HG03457 (cell line): ENCODE data around the gene EXD2.
"Not testable (repeated sequence)": the region's sequence is repeated elsewhere in the genome, so short reads cannot be mapped to it uniquely, and the experiment has no call there.

Experiments used
- ATAC-seq: cut with Tn5 transposase; IDR thresholded peaks from one replicate; pipeline ENCODE4 v1.9.1; 2021; ENCODE audit warnings: moderate number of reproducible peaks; ENCODE audit not compliant: unreplicated experiment

EXD2 gene

DNA sequence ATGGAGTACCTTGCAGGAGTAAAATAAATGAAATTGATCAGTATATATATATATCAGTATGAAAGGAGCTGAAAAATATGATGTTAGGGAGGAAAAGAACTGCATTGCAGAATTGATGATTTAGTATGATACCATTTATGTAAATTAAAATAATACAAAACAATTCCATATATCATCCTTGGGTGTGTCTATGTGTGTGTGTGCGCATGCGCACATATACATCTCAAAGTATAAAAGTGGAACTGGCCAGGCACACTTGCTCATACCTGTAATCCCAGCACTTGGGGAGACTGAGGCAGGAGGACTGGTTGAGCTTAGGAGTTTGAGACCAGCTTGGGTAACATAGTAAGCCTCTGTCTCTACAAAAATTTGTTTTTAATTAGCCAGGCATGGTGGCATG is 84.0 kb downstream of the EXD2 start:
- no peak for ATAC-seq

GRCh38 chr14:69277356-69277755 is 86.1 kb downstream of the EXD2 start:
- ATAC-seq = not testable (repeated sequence)

DNA sequence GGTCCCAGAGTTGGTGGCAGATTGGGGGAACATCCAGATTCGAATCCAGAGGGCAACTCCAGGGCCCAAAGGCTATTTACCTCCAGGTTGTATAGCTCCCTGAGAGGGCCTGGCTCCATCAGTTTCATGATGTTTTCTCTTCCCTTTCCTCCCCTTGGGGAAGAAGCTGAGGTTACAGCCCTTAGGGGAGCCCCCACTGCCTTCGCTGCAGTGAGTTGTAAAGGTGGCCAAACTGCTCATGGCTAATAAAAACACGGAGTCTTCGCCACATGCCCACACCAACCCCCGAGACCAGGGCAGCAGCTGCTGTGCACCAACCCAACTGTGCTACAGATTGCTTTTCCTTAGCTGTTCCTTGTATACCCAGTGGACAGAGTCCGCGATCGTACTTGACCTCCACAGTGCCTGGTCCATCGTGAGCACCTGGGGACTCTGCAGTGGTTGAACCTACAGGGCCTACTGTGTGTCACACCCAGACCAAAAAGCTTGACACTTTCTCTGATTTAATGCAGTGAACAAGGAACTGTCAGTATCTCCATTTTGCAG is 89.5 kb downstream of the EXD2 start:
- no peak for ATAC-seq

- ATAC-seq = no peak
These were observed 90.3 kb downstream of the EXD2 start for GRCh38 chr14:69281450-69282169.

GRCh38 chr14:69282448-69282847 is 91.2 kb downstream of the EXD2 start:
- ATAC-seq = no peak

DNA sequence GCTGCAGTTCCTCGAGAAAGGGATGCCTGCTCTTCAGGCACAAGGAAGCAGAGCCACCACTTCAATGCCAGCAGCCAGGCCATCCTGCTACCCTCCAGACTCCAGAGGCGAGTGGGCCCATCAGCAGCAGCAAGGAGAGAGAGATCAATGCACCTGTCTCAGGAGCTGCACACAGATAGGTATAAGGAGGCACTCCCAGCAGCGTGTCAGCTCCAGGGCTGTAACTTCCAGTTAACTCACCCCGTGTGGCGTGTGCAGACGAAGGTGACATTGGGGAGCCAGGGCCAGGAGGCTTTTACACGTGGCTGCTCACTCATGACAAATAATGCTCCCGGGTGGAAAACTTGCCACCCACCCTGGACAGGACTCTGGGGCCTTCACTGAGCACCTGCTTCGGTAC is 92.9 kb downstream of the EXD2 start:
- no peak for ATAC-seq

- no peak for ATAC-seq
These were observed 94.5 kb downstream of the EXD2 start for GRCh38 chr14:69285661-69286255.

- ATAC-seq = no peak
These were observed 96.1 kb downstream of the EXD2 start for GRCh38 chr14:69287098-69288010.

DNA sequence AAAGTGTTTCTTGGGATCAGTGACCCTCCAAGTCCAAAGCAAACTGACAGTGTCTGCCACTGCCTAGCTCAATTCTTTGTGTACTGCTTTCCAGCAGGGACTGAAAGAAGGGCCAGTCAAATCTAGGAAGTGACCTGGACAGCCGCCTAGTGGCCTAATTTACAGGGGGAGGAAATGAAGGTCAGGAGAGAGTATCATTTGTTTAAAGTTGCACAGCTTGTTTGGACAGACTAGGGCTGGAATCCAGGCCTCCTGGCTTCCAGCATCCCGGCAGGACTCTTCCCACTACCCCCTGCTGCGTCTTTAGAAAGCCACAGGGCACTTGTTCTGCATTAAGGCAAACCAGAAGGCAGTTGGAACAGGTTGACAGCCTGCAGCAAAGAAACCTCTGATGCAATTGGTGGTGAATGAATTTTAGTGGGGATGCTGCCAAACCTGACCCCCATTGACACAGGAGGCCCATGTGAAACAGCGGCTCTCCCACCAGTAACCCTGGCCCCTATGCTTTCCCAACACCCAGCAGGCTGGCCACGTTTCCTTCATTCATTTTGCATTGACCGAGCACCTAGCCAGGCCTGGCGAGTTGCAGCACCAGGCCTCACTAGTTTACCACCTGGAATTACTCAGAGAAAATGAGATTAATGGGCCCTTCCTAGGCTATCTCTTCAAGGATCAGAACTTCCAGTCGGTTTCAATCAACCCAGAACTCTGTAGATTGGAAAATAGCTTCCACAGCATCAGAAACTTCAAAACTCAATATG is 96.9 kb downstream of the EXD2 start:
- ATAC-seq = no peak

DNA sequence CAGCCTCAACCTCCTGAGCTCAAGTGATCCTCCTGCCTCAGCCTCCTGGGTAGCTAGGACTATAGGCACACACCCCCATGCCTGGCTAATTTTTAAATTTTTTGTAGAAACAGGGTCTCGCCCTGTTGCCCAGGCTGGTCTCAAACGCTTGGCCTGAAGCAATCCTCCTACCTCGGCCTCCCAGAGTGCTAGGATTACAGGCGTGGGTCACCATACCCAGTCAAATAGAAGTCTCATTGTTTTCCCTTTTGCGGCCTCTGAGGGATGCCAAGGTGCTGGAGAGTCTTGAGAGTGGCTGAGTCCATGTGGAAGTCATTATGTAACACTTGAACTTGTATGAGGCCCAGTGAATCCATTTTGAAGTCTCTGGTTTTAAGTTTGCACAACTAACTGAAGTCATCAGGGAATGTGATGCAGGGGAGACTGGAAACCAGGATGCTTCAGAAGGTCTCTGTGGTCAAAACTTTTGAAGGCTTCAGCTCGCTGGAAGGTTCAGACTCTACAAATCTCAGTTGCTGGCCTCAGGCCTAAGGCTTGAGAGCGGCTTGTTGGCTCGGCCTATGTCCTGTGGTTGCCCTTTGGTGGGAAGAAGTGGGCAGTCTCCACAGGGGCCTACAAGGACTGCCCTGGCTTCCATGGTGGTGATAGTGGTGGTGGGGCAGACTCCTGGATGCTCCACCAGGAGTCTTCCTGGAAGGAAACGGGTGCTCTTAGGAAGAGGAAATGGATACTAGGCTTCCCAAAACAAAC is 97.8 kb downstream of the EXD2 start:
- ATAC-seq = no peak

- no peak for ATAC-seq
These were observed 98.7 kb downstream of the EXD2 start for GRCh38 chr14:69289811-69290520.

- ATAC-seq = not testable (repeated sequence)
These were observed 99.6 kb downstream of the EXD2 start for GRCh38 chr14:69290881-69291280.

DNA sequence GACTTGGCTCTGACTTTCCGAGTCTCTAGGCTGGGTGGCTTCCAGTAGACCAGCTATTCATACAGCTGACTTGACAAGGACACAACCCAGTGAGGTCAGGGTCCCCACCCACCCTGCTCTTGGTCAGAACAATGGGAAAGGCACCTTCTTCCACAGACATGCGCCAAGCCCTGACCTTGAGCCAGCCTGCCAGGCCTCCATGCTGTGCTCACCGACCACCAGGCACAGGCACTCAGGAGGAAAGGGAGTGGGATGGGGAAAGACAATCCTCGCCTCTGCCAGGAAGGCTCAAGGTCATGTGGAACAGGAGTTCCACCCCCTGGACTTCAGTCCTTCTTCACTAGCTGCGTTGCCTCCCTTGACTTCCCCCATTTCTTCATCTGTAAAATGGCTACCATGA is 100.1 kb downstream of the EXD2 start:
- ATAC-seq = no peak

DNA sequence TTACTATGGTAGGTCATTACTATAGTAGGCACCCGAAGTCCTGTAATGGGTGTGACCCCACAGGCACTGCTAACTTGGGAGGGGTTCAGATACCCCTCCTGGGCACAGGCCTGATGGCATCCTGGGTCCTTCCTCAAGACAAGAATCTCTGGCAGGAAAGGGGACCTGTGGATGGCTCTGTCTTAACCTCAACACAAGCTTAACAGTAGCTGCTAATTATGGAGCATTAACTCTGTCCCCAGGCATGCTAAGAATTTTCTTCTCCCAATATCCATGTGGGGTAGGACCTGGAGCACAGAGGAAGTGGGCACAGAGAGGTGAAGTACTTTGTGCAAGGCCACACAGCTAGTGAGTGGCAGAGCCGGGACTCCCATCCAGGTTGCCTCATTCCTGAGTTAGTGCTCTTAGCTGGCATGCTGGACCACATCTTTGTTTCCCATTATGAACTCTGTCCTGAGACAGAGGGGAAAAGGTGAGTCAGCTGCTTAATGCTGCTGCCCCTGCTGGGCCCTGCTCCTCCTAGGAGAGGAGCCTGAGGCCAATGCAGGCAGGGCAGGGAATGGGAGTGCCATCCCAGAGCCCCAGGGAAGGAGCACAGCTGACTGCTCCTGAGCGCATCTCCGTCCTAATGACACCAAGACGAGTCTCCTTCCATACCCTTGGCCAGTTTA is 100.7 kb downstream of the EXD2 start:
- ATAC-seq = no peak
